H9 (cell line): ENCODE results near the gene ANK3. TPM values are rescaled to one million over a fixed set of nuclear protein-coding genes. Genes with fewer than 3 reads are reported as not detected.

Source experiments
- DNase-seq: peaks from one replicate; pipeline ENCODE4 v3.0.0-alpha.2; 2017
- H2AFZ ChIP-seq: one replicate; pipeline ENCODE4 v1.6.1; 2013; ENCODE audit warnings: mild to moderate bottlenecking, low read length, control low read depth, moderate library complexity
- H2AK5ac ChIP-seq: 2 replicates; pipeline ENCODE4 v1.6.1; 2013; ENCODE audit warnings: low read length, control low read depth, mixed read lengths; ENCODE audit not compliant: insufficient read length
- H2BK120ac ChIP-seq: one replicate; pipeline ENCODE4 v1.6.1; 2013; ENCODE audit warnings: low read depth, mild to moderate bottlenecking, low read length, control low read depth, inconsistent platforms; ENCODE audit not compliant: poor library complexity, severe bottlenecking
- H2BK12ac ChIP-seq: 2 replicates; pipeline ENCODE4 v1.6.1; 2013; ENCODE audit warnings: low read length, control low read depth, mixed read lengths, low read depth; ENCODE audit not compliant: insufficient read length
- H2BK15ac ChIP-seq: 2 replicates; pipeline ENCODE4 v1.6.1; 2013; ENCODE audit warnings: low read depth, low read length, control low read depth
- H2BK20ac ChIP-seq: one replicate; pipeline ENCODE4 v1.6.1; 2013; ENCODE audit warnings: low read depth, mild to moderate bottlenecking, low read length, control low read depth, inconsistent platforms; ENCODE audit not compliant: poor library complexity, severe bottlenecking
- H2BK5ac ChIP-seq: 2 replicates; pipeline ENCODE4 v1.6.1; 2013; ENCODE audit warnings: low read length, control low read depth, mixed read lengths; ENCODE audit not compliant: insufficient read length
- H3K14ac ChIP-seq: 2 replicates; pipeline ENCODE4 v1.6.1; 2013; ENCODE audit warnings: low read length, control low read depth; ENCODE audit not compliant: insufficient read depth
- H3K18ac ChIP-seq: 2 replicates; pipeline ENCODE4 v1.6.1; 2013; ENCODE audit warnings: low read depth, mild to moderate bottlenecking, mixed read lengths, low read length, control low read depth; ENCODE audit not compliant: insufficient read length
- H3K23ac ChIP-seq: 2 replicates; pipeline ENCODE4 v1.6.1; 2013; ENCODE audit warnings: low read length, control low read depth, mixed read lengths, low read depth; ENCODE audit not compliant: insufficient read length
- H3K23me2 ChIP-seq: 2 replicates; pipeline ENCODE4 v1.6.1; 2013; ENCODE audit warnings: low read depth, mild to moderate bottlenecking, mixed read lengths, low read length, control low read depth; ENCODE audit not compliant: insufficient read length, poor library complexity, severe bottlenecking
- H3K27ac ChIP-seq: 2 replicates; pipeline ENCODE4 v1.5.1; 2013; ENCODE audit warnings: low read length, control low read depth, mixed read lengths, low read depth; ENCODE audit not compliant: insufficient read length
- H3K27me3 ChIP-seq: 2 replicates; pipeline ENCODE4 v1.6.1; 2013; ENCODE audit warnings: low read length, control low read depth, inconsistent platforms; ENCODE audit not compliant: insufficient read depth
- H3K4ac ChIP-seq: 2 replicates; pipeline ENCODE4 v1.6.1; 2013; ENCODE audit warnings: low read depth, mild to moderate bottlenecking, control low read depth, inconsistent platforms, low read length, moderate library complexity
- H3K4me1 ChIP-seq: 2 replicates; pipeline ENCODE4 v1.6.1; 2013; ENCODE audit warnings: low read length, control low read depth, inconsistent platforms; ENCODE audit not compliant: insufficient read depth
- H3K4me2 ChIP-seq: 2 replicates; pipeline ENCODE4 v1.6.1; 2013; ENCODE audit warnings: low read length, control low read depth, mixed read lengths; ENCODE audit not compliant: insufficient read length, insufficient read depth
- H3K56ac ChIP-seq: 2 replicates; pipeline ENCODE4 v1.6.1; 2013; ENCODE audit warnings: low read depth, mild to moderate bottlenecking, mixed read lengths, low read length, control low read depth; ENCODE audit not compliant: insufficient read length
- H3K79me1 ChIP-seq: 2 replicates; pipeline ENCODE4 v1.6.1; 2013; ENCODE audit warnings: low read depth, mild to moderate bottlenecking, moderate library complexity, low read length, control low read depth, inconsistent platforms; ENCODE audit not compliant: insufficient read depth, poor library complexity, severe bottlenecking
- H3K79me2 ChIP-seq: 2 replicates; pipeline ENCODE4 v1.6.1; 2013; ENCODE audit warnings: low read length, control low read depth, inconsistent platforms; ENCODE audit not compliant: insufficient read depth
- H3K9ac ChIP-seq: 2 replicates; pipeline ENCODE4 v1.6.1; 2013; ENCODE audit warnings: low read length, control low read depth, mixed read lengths; ENCODE audit not compliant: insufficient read length; ENCODE audit errors: extremely low read depth
- H3K9me3 ChIP-seq: one replicate; pipeline ENCODE4 v1.6.1; 2013; ENCODE audit warnings: low read depth, low read length, inconsistent platforms; ENCODE audit not compliant: control insufficient read depth
- H3T11ph ChIP-seq: one replicate; pipeline ENCODE4 v1.6.1; 2013; ENCODE audit warnings: mild to moderate bottlenecking, low read length, control low read depth, inconsistent platforms
- H4K20me1 ChIP-seq: one replicate; pipeline ENCODE4 v1.6.1; 2013; ENCODE audit not compliant: control insufficient read depth, insufficient read length, insufficient read depth
- H4K5ac ChIP-seq: 2 replicates; pipeline ENCODE4 v1.6.1; 2013; ENCODE audit warnings: low read depth, mild to moderate bottlenecking, mixed read lengths, low read length, control low read depth; ENCODE audit not compliant: insufficient read length
- H4K8ac ChIP-seq: replicated peaks from 2 replicates; pipeline ENCODE4 v1.6.1; 2013; ENCODE audit warnings: low read length, control low read depth, mixed read lengths, low read depth; ENCODE audit not compliant: insufficient read length
- H4K91ac ChIP-seq: 2 replicates; pipeline ENCODE4 v1.6.1; 2013; ENCODE audit warnings: low read depth, mild to moderate bottlenecking, moderate library complexity, mixed read lengths, low read length, control low read depth; ENCODE audit not compliant: insufficient read length
- H3K27ac Mint-ChIP-seq, 3 experiments: 2 replicates in 2 of 3; 3 replicates in 1 of 3; pipeline ENCODE4 v1.8.0; 2020 to 2021; ENCODE audit warnings: mixed read lengths in 3 of 3, mild to moderate bottlenecking in 1 of 3, moderate library complexity in 1 of 3
- H3K27me3 Mint-ChIP-seq: 2 replicates; pipeline ENCODE4 v1.8.0; 2021; ENCODE audit warnings: low read depth, mild to moderate bottlenecking, moderate library complexity, mixed read lengths
- H3K36me3 Mint-ChIP-seq, 3 experiments: 2 replicates in 2 of 3; 3 replicates in 1 of 3; pipeline ENCODE4 v1.8.0; 2020 to 2021; ENCODE audit warnings: low read depth in 3 of 3, mixed read lengths in 3 of 3; ENCODE audit not compliant: insufficient read depth in 1 of 3
- H3K4me1 Mint-ChIP-seq, 2 experiments: 2 replicates each; pipeline ENCODE4 v1.8.0; 2020; ENCODE audit warnings: mixed read lengths in 2 of 2
- H3K4me3 Mint-ChIP-seq, 2 experiments: 2 replicates in 1 of 2; 3 replicates in 1 of 2; pipeline ENCODE4 v1.8.0; 2020 to 2021; ENCODE audit warnings: mild to moderate bottlenecking in 2 of 2, mixed read lengths in 2 of 2, moderate library complexity in 1 of 2
- H3K9me3 Mint-ChIP-seq, 2 experiments: 2 replicates in 1 of 2; 3 replicates in 1 of 2; pipeline ENCODE4 v1.8.0; 2020; ENCODE audit warnings: mild to moderate bottlenecking in 2 of 2, mixed read lengths in 2 of 2, moderate library complexity in 1 of 2
- CTCF ChIP-seq: fragments of 200-600 bp; sonication (generic); conservative IDR thresholded peaks from 3 replicates; pipeline ENCODE4 v1.8.0; 2021; ENCODE audit warnings: antibody characterized with exemption, mild to moderate bottlenecking
- WGBS: extraction: QIAGEN DNeasy Blood & Tissue Kit; methylation state at CpG from one replicate; pipeline ENCODE4 v1.1.7; 2013; ENCODE audit warnings: missing lambda C conversion rate, low lambda C conversion rate, mixed read lengths; ENCODE audit not compliant: insufficient read length; ENCODE audit errors: extremely low coverage; 5-methylcytosine and 5-hydroxymethylcytosine counted together
- total RNA-seq: library from RNA; stranded (reverse); gene quantifications from 2 replicates; pipeline ENCODE4 v1.2.1, GENCODE V29; 2021

ANK3 gene
- total RNA-seq, 1 experiment from 2014 or later = 59.6 TPM

GRCh38 chr10:60069311-60069710, 320.4 kb downstream of the ANK3 start:
- H3K79me2 ChIP-seq = no peaks in the 10 kb centered on the region
- no peak overlapping the region for H3T11ph ChIP-seq
- H3K18ac ChIP-seq = no peak overlapping the region
- H3K9ac ChIP-seq = no peak overlapping the region
- Mint-ChIP-seq H3K27ac (no peak overlapping the region), H3K4me3 (no peak overlapping the region), H3K36me3 (peaks cover 2 to 25% (median 13%) of the 10 kb centered on the region in 3 experiments; a peak in 6 of 7 replicates), H3K9me3 (no peaks in the 10 kb centered on the region), H3K4me1 (no peaks in the 10 kb centered on the region), H3K27me3 (no peaks in the 10 kb centered on the region)
- H2AFZ ChIP-seq = no peak overlapping the region
- no peak overlapping the region for H3K56ac ChIP-seq
- H2BK120ac ChIP-seq = no peak overlapping the region
- no peak for TF ChIP-seq CTCF
- no peaks in the 10 kb centered on the region for H3K27me3 ChIP-seq
- no peak overlapping the region for H3K4me2 ChIP-seq
- no peak overlapping the region for H3K23ac ChIP-seq
- no peak for DNase-seq
- H3K14ac ChIP-seq = no peak overlapping the region
- H4K5ac ChIP-seq = no peak overlapping the region
- H2BK12ac ChIP-seq = no peak overlapping the region
- no peak overlapping the region for H3K4ac ChIP-seq
- H3K23me2 ChIP-seq = no peaks in the 10 kb centered on the region
- no peak overlapping the region for H3K27ac ChIP-seq
- H2BK5ac ChIP-seq = no peak overlapping the region
- no peak overlapping the region for H2AK5ac ChIP-seq
- WGBS = no CpG with 5 or more reads among the region's 2 CpGs
- H4K8ac ChIP-seq = no peak overlapping the region
- no peak overlapping the region for H4K91ac ChIP-seq
- H3K9me3 ChIP-seq = no peaks in the 10 kb centered on the region
- H3K4me1 ChIP-seq = no peaks in the 10 kb centered on the region
- H2BK20ac ChIP-seq = no peak overlapping the region
- no peaks in the 10 kb centered on the region for H3K79me1 ChIP-seq
- H4K20me1 ChIP-seq = no peaks in the 10 kb centered on the region
- H2BK15ac ChIP-seq = no peak overlapping the region
